HepG2 (cell line): Measurements from ENCODE around the gene GPR4. TPM values are rescaled to one million over a fixed set of nuclear protein-coding genes. Genes with fewer than 3 reads are reported as not detected.

Source experiments
- ADNP ChIP-seq: sonication (generic); formaldehyde crosslinking; IDR thresholded peaks from 2 replicates; pipeline ENCODE4 v1.4.0; 2020; ENCODE audit warnings: missing genetic modification reagents
- AKAP8 ChIP-seq: sonication (generic); formaldehyde crosslinking; IDR thresholded peaks from 2 replicates; pipeline ENCODE4 v1.5.1; 2020; ENCODE audit warnings: mild to moderate bottlenecking, missing genetic modification reagents
- DR1 ChIP-seq: sonication (generic); formaldehyde crosslinking; IDR thresholded peaks from 2 replicates; pipeline ENCODE4 v1.8.0; 2021; ENCODE audit warnings: mild to moderate bottlenecking, missing genetic modification reagents, inconsistent platforms
- NONO ChIP-seq, 2 experiments: fragments of 450-650 bp in 1 of 2; sonication (generic) in 1 of 2; formaldehyde crosslinking in 1 of 2; IDR thresholded peaks in 1 of 2; conservative IDR thresholded peaks in 1 of 2; 2 replicates each; pipeline versions ENCODE4 v1.6.1 to v1.8.0; 2017 to 2022; ENCODE audit warnings: mild to moderate bottlenecking in 1 of 2, missing genetic modification reagents in 1 of 2, moderate library complexity in 1 of 2
- NR2F1 ChIP-seq, 2 experiments: fragments of 450-650 bp in 1 of 2; formaldehyde crosslinking in 1 of 2; IDR thresholded peaks; 2 replicates each; pipeline versions ENCODE4 v1.5.0 to v1.6.1; 2016 to 2020; ENCODE audit warnings: mild to moderate bottlenecking in 1 of 2, missing compliant biosample characterization in 1 of 2, missing genetic modification reagents in 1 of 2, moderate library complexity in 1 of 2
- SIX1 ChIP-seq: sonication (generic); formaldehyde crosslinking; IDR thresholded peaks from 2 replicates; pipeline ENCODE4 v1.4.0; 2020; ENCODE audit warnings: missing genetic modification reagents, borderline replicate concordance
- TIGD3 ChIP-seq: sonication (generic); formaldehyde crosslinking; IDR thresholded peaks from 2 replicates; pipeline ENCODE4 v1.5.1; 2020; ENCODE audit warnings: mild to moderate bottlenecking, missing genetic modification reagents, borderline replicate concordance
- ZBTB1 ChIP-seq: sonication (generic); formaldehyde crosslinking; IDR thresholded peaks from 2 replicates; pipeline ENCODE4 v1.4.0; 2020; ENCODE audit warnings: missing genetic modification reagents, borderline replicate concordance
- ZKSCAN8 ChIP-seq: IDR thresholded peaks from 2 replicates; pipeline ENCODE4 v1.6.1; 2016; ENCODE audit warnings: borderline replicate concordance, missing genetic modification reagents, missing compliant biosample characterization
- ZNF256 ChIP-seq: sonication (generic); formaldehyde crosslinking; conservative IDR thresholded peaks from 2 replicates; pipeline ENCODE4 v1.4.0; 2020; ENCODE audit warnings: missing genetic modification reagents
- ZNF468 ChIP-seq: sonication (generic); formaldehyde crosslinking; IDR thresholded peaks from 2 replicates; pipeline ENCODE4 v1.8.0; 2022; ENCODE audit warnings: mild to moderate bottlenecking, moderate library complexity, missing genetic modification reagents
- ZNF672 ChIP-seq: sonication (generic); formaldehyde crosslinking; IDR thresholded peaks from 2 replicates; pipeline ENCODE4 v1.8.1; 2022; ENCODE audit warnings: missing genetic modification reagents
- ZNF782 ChIP-seq: sonication (generic); formaldehyde crosslinking; IDR thresholded peaks from 2 replicates; pipeline ENCODE4 v1.4.0; 2020; ENCODE audit warnings: missing genetic modification reagents, mild to moderate bottlenecking, borderline replicate concordance
- ZNF883 ChIP-seq: sonication (generic); formaldehyde crosslinking; IDR thresholded peaks from 2 replicates; pipeline ENCODE4 v1.5.1; 2020; ENCODE audit warnings: mild to moderate bottlenecking, missing genetic modification reagents; ENCODE audit errors: not compliant biosample characterization
- polyA plus RNA-seq, 8 experiments: library from polyadenylated mRNA; depleted of rRNA in 3 of 8; stranded (reverse) in 7 of 8; unstranded in 1 of 8; fragments of >200 nt; fragmentation: Illumina TruSeq in 4 of 8; extraction: Trizol in 4 of 8; gene quantifications; 2 replicates each; pipeline versions ENCODE4 v1.2.1 to v1.2.3, GENCODE V29; 2011 to 2016; ENCODE audit warnings: low read depth in 4 of 8, missing spikeins in 1 of 8, mixed read lengths in 1 of 8; ENCODE audit not compliant: insufficient read depth in 1 of 8
- total RNA-seq, 5 experiments: library from RNA; depleted of rRNA; stranded (reverse); fragments of >200 nt; fragmentation: Illumina TruSeq; extraction: Trizol; gene quantifications; 2 replicates each; pipeline ENCODE4 v1.2.3, GENCODE V29; 2016; ENCODE audit warnings: low read depth in 1 of 5
- TF ChIP-seq, protein P1 (sequence below): sonication (generic); formaldehyde crosslinking; IDR thresholded peaks from one replicate; pipeline ENCODE4 v1.5.1; 2020; ENCODE audit warnings: mild to moderate bottlenecking, missing genetic modification reagents; ENCODE audit errors: not compliant biosample characterization
- TF ChIP-seq, protein P2 (sequence below): IDR thresholded peaks from 2 replicates; pipeline ENCODE4 v1.6.1; 2012; ENCODE audit warnings: low read depth, low read length, improper control_type of control experiment

GPR4 gene
- total and polyA plus RNA-seq, 2 of the 13 experiments (the other 11 are each of a cell fraction or from before 2014, with no cell fraction given) = 0.15 TPM; not detected in 1

GRCh38 chr19:45577111-45577905, 24.7 kb downstream of the GPR4 start (continued):
- TF ChIP-seq, protein P1, sequence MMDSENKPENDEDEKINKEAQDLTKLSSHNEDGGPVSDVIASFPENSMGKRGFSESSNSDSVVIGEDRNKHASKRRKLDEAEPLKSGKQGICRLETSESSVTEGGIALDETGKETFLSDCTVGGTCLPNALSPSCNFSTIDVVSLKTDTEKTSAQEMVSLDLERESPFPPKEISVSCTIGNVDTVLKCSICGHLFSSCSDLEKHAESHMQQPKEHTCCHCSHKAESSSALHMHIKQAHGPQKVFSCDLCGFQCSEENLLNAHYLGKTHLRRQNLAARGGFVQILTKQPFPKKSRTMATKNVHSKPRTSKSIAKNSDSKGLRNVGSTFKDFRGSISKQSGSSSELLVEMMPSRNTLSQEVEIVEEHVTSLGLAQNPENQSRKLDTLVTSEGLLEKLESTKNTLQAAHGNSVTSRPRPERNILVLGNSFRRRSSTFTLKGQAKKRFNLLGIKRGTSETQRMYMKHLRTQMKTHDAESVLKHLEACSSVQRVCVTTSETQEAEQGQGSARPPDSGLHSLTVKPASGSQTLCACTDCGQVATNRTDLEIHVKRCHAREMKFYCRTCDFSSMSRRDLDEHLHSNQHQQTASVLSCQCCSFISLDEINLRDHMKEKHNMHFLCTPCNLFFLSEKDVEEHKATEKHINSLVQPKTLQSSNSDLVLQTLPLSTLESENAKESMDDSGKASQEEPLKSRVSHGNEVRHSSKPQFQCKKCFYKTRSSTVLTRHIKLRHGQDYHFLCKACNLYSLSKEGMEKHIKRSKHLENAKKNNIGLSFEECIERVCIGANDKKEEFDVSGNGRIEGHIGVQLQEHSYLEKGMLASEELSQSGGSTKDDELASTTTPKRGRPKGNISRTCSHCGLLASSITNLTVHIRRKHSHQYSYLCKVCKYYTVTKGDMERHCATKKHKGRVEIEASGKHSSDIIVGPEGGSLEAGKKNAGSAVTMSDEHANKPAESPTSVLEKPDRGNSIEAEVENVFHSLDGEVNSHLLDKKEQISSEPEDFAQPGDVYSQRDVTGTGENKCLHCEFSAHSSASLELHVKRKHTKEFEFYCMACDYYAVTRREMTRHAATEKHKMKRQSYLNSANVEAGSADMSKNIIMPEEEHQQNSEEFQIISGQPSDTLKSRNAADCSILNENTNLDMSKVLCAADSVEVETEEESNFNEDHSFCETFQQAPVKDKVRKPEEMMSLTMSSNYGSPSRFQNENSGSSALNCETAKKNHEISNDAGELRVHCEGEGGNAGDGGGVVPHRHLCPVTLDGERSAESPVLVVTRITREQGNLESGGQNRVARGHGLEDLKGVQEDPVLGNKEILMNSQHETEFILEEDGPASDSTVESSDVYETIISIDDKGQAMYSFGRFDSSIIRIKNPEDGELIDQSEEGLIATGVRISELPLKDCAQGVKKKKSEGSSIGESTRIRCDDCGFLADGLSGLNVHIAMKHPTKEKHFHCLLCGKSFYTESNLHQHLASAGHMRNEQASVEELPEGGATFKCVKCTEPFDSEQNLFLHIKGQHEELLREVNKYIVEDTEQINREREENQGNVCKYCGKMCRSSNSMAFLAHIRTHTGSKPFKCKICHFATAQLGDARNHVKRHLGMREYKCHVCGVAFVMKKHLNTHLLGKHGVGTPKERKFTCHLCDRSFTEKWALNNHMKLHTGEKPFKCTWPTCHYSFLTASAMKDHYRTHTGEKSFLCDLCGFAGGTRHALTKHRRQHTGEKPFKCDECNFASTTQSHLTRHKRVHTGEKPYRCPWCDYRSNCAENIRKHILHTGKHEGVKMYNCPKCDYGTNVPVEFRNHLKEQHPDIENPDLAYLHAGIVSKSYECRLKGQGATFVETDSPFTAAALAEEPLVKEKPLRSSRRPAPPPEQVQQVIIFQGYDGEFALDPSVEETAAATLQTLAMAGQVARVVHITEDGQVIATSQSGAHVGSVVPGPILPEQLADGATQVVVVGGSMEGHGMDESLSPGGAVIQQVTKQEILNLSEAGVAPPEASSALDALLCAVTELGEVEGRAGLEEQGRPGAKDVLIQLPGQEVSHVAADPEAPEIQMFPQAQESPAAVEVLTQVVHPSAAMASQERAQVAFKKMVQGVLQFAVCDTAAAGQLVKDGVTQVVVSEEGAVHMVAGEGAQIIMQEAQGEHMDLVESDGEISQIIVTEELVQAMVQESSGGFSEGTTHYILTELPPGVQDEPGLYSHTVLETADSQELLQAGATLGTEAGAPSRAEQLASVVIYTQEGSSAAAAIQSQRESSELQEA = no peak
- no peak for TF ChIP-seq ZNF256 (CRISPR knock-in tag)
- no peak for TF ChIP-seq NONO (IDR thresholded peaks at IDR 0.05)
- no peak for TF ChIP-seq NONO (CRISPR knock-in tag; conservative IDR thresholded peaks at IDR 0.05)
- TF ChIP-seq ZNF468 = no peak
- TF ChIP-seq ZKSCAN8 = no peak
- TF ChIP-seq ADNP = no peak
- TF ChIP-seq NR2F1 (CRISPR knock-in tag; IDR thresholded peaks at IDR 0.05) = no peak
- TF ChIP-seq, protein P2, sequence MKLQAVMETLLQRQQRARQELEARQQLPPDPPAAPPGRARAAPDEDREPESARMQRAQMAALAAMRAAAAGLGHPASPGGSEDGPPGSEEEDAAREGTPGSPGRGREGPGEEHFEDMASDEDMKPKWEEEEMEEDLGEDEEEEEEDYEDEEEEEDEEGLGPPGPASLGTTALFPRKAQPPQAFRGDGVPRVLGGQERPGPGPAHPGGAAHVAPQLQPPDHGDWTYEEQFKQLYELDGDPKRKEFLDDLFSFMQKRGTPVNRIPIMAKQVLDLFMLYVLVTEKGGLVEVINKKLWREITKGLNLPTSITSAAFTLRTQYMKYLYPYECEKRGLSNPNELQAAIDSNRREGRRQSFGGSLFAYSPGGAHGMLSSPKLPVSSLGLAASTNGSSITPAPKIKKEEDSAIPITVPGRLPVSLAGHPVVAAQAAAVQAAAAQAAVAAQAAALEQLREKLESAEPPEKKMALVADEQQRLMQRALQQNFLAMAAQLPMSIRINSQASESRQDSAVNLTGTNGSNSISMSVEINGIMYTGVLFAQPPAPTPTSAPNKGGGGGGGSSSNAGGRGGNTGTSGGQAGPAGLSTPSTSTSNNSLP = no peak
- TF ChIP-seq ZNF883 (CRISPR knock-in tag) = no peak
- no peak for TF ChIP-seq TIGD3
- TF ChIP-seq DR1 (CRISPR knock-in tag) = no peak
- no peak for TF ChIP-seq AKAP8
- TF ChIP-seq ZBTB1 = no peak
- TF ChIP-seq ZNF672 (CRISPR knock-in tag) = no peak
- TF ChIP-seq SIX1 = no peak
- TF ChIP-seq ZNF782 (CRISPR knock-in tag) = no peak
